ENCODE results near the gene GAD2.
A peak's percentile ranks its signal among the peaks of the same experiment; 100 is the strongest.
"Not testable (repeated sequence)": the region's sequence is repeated elsewhere in the genome, so short reads cannot be mapped to it uniquely, and the experiment has no call there.

Gene GAD2

GRCh38 chr10:26326851-26327250 is 110.3 kb downstream of the GAD2 start:
- no peak for DNase-seq

- no peak for DNase-seq
Observed at GRCh38 chr10:26327811-26328210, 111.2 kb downstream of the GAD2 start.

- no peak for DNase-seq
Observed at GRCh38 chr10:26331371-26331770, 114.8 kb downstream of the GAD2 start.

- no peak for DNase-seq
Observed at GRCh38 chr10:26334232-26334931, 117.8 kb downstream of the GAD2 start.

- peak; percentile 62 to 68 for DNase-seq
Observed at GRCh38 chr10:26334932-26335573, 118.5 kb downstream of the GAD2 start.

GRCh38 chr10:26335574-26336093 is 119.1 kb downstream of the GAD2 start:
- DNase-seq = peak in 1 of 2 donors; percentile 1

- DNase-seq = no peak
Observed at GRCh38 chr10:26336979-26337378, 120.4 kb downstream of the GAD2 start.

- no peak for DNase-seq
Observed at GRCh38 chr10:26341701-26342100, 125.1 kb downstream of the GAD2 start.

GRCh38 chr10:26348821-26349417 is 132.3 kb downstream of the GAD2 start:
- not testable (repeated sequence) for DNase-seq
